ENCODE measurements around the gene BTBD2. TPM values are rescaled to one million over a fixed set of nuclear protein-coding genes. Genes with fewer than 3 reads are reported as not detected.

BTBD2 gene
- total RNA-seq, 2 donors from 2014 or later: 44.6 to 52.1 TPM

GRCh38 chr19:1935484-1936208, 79.9 kb downstream of the BTBD2 start:
- DNase-seq (ENCODE audit: low spot score): no peak
- intact Hi-C loops (cut with DNase I): no loop called here

Other genes starting within 250 kb of the BTBD2 start
- gene ATP8B3, start 203.4 kb downstream of the BTBD2 start, total RNA-seq: 1 to 10 TPM; 1.1 to 2.0 TPM
- gene REXO1, start 167.2 kb downstream of the BTBD2 start, total RNA-seq: 10 to 100 TPM; 22.8 to 27.4 TPM
- gene KLF16, start 152.1 kb downstream of the BTBD2 start, total RNA-seq: 10 to 100 TPM in 1 of 2 donors, 1 to 10 TPM in 1; 9.4 to 16.2 TPM
- 10 to 100 TPM; 49.9 to 51.4 TPM for gene ABHD17A, start 130.2 kb downstream of the BTBD2 start, total RNA-seq
- 1 to 10 TPM; 3.0 to 3.6 TPM for gene ADAT3, start 110.3 kb downstream of the BTBD2 start, total RNA-seq
- gene SCAMP4, start 110.3 kb downstream of the BTBD2 start, total RNA-seq: 10 to 100 TPM; 35.6 to 36.6 TPM
- gene CSNK1G2, start 74.5 kb downstream of the BTBD2 start, total RNA-seq: 10 to 100 TPM; 30.2 to 36.9 TPM
- 100 to 1,000 TPM in 1 of 2 donors, 10 to 100 TPM in 1; 99.6 to 126 TPM for gene MKNK2, start 35.5 kb upstream of the BTBD2 start, total RNA-seq
- 10 to 100 TPM; 55.8 to 57.1 TPM for gene MOB3A, start 80.6 kb upstream of the BTBD2 start, total RNA-seq
- 1 to 10 TPM in 1 of 2 donors, under 1 TPM in 1; 0.90 to 2.4 TPM for gene IZUMO4, start 81.2 kb upstream of the BTBD2 start, total RNA-seq
- gene AP3D1, start 135.9 kb upstream of the BTBD2 start, total RNA-seq: 10 to 100 TPM; 73.9 to 93.3 TPM
- 10 to 100 TPM; 14.7 to 23.3 TPM for gene DOT1L, start 148.2 kb upstream of the BTBD2 start, total RNA-seq
- 10 to 100 TPM; 24.3 to 27.6 TPM for gene PLEKHJ1, start 220.6 kb upstream of the BTBD2 start, total RNA-seq
- 10 to 100 TPM; 35.0 to 36.6 TPM for gene SF3A2, start 221.1 kb upstream of the BTBD2 start, total RNA-seq
- 1 to 10 TPM in 1 of 2 donors, under 1 TPM in 1; 0.46 to 1.1 TPM for gene AMH, start 233.6 kb upstream of the BTBD2 start, total RNA-seq
- gene JSRP1, start 240.7 kb upstream of the BTBD2 start, total RNA-seq: not detected